Retina (tissue), 1 donor: ENCODE results near the gene DCUN1D4.

Source experiments
- DNase-seq: peaks from one replicate; pipeline ENCODE4 v3.0.0-alpha.2; 2016

DCUN1D4 gene

DNA sequence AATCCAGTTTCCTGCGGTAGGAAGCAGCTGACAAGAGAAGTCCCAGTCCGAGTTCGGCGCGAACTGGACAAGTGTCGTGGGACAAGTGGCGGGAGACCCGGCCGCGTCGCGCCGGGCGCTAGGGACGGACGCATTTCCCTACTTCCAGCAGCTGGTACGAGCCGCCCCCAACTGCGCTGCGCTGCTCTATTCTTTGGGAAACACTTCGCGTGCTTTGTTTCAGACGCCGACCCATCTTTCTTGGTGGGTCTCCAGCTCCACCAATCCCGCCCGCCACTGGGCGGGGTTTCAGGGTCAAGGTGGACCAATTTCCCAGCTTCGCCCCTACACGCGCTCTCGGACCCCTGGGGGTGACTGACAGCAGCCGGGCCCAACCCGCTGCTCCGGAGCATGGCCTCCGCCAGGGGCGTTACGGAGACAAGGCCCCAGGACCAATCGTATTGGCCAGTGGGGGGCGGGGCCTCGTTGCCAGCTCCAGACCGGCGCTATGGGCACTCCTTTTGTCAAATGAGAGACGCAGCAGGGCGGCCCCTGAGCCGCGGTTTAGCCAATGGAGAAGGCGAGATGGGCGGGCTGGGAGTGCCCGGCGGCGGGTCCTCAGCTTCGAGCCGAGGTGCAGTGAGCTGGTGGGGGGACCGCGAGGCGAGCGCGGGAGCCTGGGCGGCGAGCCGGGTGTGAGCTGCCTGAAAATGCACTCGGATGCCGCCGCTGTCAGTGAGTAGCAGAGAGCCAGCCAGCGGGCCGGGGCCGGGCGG lies at the start of gene DCUN1D4:
TSS of gene DCUN1D4 (plus strand) at position 600 of the 755 bp plus-strand sequence. CDS start at position 690, 90 bp downstream.
- peak; percentile 98 for DNase-seq

DNA sequence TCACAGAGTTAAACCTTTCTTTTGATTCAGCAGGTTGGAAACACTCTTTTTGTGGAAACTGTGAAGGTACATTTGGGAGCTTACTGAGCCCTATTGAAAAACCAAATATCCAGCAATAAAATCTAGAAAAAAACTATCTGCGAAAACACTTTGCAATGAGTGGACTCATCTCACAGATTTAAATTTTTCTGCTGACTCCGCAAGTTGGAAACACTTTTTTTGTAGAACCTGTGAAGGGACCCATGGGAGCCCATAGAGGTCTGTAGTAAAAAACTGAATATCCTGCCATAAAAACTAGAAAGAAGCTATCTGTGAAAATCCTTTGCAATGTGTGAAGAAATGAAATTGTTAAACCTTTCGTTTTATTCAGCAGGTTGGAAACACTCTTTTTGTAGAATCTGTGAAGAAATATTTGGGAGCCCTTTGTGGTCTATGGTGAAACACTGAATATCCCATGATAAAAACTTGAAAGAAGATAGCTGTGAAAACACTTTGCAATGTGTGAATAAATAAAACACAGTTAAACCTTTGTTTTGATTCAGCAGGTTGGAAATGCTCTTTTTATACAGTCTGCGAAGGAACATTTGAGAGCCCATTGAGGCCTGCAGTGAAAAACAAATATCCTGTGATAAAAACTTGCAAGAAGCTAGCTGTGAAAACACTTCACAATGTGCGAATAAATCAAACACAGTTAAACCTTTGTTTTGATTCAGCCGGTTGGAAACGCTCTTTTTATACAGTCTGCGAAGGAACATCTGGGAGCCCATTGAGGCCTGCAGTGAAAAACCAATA lies 22.3 kb upstream of the DCUN1D4 start:
- no peak for DNase-seq

DNA sequence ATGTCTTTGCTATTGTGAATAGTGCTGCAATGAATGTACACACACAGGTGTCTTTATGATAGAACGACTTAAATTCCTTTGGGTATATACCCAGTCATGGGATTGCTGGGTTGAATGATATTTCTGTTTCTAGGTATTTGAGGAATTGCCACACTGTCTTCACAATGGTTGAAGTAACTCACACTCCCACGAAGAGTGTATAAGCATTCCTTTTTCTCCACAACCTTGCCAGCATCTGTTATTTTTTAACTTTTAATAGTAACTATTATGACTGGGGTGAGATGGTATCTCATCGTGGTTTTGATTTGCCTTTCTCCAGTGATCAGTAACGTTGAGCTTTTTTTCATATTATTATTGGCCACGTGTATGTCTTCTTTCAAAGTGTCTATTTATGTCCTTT lies 17.6 kb upstream of the DCUN1D4 start:
- DNase-seq, result no peak

DNA sequence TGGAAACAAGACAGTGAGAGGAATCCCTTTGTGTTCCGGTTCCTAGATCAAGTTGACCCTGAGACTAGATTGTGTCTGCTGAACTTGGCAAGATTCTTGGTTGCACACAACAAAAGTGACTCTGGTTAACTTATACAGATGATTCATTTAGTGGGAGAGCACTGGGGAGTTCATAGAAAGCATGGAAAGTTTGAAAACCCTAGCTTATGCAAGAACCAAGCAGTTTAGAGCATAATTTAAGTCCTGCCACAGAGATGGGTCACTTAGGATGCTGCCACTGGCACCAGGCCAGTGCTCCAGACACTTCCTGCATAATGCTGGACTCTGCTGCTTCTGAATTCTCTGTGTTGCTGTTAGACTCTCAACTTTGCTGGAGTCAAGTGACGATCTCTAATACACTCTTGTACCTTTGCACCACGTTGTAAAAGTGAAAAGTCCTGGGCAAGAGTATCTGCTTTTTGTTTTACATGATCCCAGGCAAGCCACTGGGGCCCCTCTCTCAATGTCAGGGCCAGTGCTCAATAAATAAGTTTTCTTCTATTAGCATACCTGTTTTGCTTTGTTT lies 12.7 kb upstream of the DCUN1D4 start:
- no peak for DNase-seq

DNA sequence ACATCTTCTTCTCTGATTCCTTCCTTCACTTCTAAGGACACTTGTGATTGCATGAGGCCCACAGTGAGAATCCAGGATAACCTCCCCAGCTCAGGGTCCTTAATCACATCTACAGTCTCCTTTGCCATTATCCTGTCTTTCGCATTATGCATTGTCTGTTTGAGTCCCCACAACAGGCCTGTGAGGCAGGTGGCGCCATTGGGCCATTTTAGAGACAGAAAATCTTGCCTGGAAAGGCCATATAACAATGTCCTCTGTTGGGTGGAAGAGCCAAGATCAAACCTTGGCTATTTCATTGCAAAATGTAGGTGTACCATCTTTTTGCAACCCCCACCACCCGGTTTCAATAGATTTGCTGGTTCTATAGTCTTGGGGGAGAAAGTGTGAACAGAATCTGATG lies 11.8 kb upstream of the DCUN1D4 start:
- peak; percentile 25 for DNase-seq

DNA sequence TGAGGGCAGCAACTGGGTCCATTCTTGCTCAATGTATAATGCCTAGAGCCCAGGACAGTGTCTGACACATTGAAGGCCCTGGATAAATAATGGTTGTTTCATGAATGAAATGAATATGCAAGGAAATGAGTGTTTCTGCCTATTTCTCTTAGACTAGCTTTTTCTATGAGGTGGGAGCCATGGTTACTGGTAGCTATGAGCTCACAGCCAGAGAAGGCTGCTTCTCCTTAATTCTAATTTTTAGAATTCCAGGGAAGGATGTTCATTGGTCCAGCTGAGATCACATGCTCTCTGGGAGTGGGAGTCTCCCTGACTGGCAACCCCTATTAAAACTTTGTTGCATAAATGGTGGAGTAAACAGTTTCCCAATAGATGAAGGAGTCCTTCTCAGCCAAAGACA lies 9.7 kb upstream of the DCUN1D4 start:
- DNase-seq, result no peak

DNA sequence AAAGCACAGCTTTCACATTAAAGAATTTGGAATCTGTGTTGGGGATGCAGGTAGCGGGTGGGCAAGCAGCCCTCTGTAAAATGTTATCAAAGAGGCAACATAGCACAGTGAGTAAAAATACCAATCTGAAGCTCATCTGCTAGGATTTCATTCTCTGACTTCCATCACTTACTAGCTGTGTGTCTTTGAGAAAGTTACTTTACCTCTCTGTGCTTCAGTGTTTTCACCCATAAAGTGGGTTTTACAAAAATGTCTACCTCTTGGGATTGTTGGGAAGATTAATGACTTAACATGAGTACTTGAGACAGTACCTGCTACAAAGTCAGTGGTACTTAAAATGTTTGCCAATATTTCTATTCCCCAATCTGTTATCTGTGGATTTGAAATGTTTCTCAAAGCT lies 7.9 kb upstream of the DCUN1D4 start:
- no peak for DNase-seq

DNA sequence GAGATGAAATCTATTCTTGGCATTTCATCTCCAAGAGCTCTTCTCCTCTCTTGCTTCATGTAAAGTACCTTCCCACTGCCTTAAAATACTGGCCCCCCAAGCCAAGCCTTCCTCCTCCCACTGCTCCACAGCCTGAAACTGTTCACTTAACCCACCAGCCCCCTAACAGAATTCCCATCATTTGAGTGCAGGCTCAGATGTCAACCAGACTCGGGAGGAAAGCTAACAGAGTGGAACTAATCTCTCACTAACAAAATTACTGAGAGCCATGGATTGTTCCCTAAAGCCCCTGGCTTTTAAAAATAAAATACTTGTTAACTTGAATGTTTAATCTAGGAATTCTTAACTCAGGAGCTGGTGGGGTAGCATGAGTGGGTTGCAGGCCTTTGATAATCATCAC lies 7.1 kb upstream of the DCUN1D4 start:
- DNase-seq, result no peak

DNA sequence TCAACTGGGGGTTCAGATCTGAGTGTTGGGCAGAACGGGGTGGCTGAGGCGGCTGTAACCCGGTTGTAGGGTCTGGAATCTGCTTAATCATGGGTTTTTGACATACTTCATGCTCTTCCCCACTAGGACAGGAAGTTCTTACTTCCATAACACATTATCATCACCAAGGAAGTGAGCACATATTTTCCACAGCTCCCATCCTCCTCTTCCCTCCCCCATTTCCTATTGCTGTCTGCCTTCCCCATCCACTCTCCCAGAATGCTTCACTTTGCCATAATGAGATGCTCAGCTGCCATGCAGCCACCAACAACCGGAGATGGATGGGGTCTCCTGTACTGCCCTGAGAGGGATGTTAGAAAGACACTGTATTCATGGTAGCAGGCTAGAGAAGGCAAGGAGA lies 6.4 kb upstream of the DCUN1D4 start:
- DNase-seq, result no peak

DNA sequence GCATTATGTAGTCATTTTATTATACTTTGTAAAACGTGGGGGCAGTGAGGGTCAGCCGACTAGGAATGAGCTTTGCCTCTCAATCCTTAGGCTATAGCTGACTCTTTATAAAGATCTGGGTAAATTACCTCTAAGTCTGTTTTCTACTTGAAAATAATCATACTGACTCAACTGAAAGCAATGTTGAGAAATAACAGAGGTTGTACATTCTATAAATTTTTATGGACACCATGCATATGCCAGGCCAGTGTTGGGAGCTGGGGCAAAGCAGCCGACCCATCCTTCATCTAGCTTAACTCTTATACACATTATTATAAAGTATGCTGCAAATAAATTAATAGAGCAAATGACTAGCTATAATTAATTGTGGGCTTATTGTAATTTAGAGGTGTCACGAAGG lies 2.2 kb upstream of the DCUN1D4 start:
- DNase-seq, result no peak

DNA sequence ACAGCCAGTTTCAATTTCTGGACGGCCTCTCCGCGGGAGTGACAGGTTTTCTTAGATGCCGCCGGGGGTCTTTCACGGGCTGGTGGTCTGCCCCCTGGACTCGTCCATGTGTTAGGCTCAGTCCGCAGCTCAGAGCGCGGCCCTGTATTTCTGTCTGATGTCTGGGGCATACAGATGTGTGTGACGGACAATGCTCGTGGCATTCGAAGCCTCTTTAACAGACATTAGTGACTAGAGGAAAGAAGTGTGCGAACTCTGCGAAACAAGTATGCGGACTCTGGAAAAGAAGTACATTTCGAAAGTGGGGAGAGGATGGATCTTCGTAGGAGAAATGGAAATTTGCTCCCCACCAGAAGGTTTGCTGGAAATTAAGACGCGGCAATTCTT lies 793 bp upstream of the DCUN1D4 start:
- DNase-seq, result no peak

DNA sequence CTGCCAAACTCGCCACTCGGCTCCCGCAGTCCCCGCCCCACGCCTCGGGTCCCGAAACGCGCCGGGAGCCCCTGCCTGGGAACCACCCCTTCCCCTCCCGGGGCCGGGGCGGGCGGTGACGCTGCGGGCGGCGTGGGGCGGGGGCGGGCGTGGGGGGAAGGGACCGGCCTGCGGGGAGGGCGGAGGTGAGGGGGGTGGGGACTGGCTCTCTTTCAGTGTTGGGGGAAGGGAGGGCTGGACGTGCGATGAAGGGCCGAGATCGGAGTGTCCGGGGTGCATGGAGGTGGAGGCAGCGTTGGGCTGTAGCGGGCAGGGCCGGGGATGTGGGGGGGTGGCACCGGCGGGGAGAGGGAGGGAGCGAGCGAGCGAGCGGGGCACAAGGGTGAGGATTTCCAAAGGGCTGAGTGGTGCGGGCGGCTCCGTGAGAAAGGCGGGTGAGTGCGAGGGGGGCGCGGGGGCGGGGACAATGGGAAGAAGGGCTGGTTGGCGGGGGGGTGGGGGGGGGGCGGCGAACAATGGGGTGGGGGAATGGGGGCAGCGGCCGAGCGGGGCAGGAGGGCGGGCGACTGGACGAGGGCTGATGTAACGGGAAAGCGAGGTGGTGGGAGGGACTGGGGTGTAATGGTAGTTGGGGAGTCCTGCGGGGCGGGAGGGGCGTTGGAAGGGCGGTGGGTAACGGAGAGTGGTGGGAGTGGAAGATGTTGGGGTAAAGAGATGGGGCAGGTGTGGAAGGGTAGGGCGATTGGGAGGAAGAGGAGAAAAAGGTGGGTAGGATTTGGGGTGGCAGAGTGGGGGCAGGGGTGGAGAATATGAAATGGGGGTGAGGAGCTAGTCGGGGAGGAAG lies 578 bp downstream of the DCUN1D4 start:
- no peak for DNase-seq

DNA sequence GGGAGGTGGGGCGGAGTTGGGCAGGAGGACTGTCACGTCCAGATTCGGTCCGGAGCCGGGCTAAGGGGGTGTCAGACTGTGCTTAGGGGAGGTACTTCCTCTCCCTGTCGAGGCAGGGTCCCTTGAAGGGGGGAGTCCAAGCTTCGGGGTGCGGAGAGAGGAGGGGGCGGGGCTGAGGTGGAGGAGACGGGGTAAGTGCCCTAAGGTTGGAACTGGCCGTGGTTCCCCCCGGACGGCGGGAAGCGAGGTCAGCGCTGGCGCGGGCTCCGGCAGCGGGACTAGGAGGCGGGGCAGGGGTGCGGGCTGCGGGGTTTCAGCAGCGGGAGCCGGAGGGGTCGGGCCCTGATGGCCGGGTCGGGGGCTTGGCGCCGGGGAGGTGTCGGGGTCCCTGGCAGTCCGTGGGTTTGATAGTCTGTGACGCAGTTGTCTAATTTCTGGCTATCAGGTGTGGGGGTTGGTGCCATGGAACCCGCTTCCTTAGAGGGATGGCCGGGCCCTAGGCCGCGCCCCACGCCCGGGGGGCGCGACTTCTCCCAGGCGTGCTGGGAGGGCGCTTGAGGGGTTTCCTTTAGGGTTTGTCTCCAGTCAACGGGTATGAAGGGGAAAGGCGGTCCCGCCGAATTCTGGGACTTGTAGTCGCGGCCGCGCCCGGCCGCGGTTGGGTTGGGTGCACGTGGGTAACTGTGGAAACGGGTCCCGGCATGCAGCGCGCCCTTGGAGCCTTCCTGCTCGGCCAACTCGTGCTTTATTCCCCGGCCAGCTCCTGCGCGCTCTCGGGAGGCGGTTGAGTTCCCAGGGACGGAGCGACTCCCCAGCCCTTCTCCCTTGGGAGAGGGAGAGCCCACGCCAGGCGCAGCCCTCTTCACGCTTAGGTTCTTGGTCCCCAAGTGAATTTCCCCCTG lies 1.5 kb downstream of the DCUN1D4 start:
- DNase-seq, result peak; percentile 94

DNA sequence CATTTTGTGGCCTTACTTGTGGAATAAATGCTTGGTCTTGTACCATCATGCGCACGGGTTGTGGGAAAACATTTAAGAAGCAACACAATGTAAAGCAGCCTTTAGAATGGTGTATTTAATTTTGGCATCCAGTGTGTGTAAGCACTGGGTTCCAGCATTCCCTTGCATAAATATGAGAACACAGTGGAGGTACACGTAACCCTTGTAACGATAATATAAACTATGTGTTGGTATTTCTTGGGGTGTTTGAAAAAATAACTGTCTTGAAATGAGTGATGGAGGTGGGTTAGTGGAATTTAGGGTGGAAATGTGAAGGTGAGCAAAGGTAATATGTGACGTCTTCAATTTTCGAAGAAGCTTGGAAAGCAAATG lies 2.1 kb downstream of the DCUN1D4 start:
- no peak for DNase-seq

DNA sequence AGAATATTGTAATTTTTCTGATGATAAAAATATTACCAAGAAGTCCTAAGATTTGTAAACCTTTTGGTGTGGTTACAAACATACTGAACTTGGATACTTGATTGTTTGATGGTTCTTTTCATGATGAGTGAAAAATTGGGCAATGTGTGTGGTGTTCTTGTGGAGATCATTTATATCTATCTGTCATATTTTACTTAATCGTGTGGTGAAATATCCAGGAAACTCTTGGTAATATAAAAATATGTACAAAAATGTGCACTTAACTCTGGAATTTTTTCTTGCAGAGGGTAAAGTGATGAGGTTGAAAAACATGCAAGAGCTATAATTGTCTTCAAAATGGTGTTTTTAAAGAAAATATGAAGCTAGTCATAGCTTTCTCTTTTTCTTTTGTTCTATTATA lies 2.8 kb downstream of the DCUN1D4 start:
- no peak for DNase-seq

DNA sequence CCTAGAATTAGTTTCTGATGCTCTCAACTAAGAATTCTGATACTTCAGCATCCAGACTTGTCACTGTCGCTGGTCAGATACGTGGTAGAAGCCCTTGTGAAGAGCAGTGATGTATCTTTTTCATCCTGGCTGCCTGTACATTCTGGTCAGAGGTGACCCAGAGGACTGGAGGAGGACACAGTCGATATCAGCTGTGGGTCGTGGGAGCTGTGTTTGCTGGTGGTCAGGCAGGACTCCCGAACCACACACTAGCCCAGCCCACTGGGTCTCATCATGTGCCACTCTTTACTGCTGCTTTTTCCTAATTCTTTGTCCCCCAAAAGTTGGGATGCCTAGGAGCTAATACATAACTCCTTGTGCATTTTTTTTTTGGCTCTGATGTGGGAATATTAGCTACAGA lies 6.5 kb downstream of the DCUN1D4 start:
- no peak for DNase-seq

DNA sequence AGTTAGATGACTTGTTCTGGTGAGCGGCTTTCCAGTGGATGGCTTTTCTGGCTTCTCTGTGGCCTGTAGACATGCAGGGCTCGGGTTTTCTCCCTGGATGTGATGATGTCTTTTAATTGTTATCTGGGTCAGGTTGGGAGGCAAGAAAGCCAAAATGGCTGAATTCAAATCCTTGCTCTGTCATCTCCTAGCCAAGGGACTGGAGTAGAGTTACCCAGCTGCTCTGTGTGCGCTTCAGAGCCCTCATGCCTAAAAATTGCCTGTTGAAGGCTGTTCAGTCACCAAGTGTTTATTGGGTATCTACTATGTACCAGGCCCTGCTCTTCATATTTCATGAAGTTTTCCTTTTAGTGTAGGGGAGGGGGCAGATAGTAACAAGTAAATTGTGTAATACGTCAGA lies 7.3 kb downstream of the DCUN1D4 start:
- DNase-seq, result no peak

DNA sequence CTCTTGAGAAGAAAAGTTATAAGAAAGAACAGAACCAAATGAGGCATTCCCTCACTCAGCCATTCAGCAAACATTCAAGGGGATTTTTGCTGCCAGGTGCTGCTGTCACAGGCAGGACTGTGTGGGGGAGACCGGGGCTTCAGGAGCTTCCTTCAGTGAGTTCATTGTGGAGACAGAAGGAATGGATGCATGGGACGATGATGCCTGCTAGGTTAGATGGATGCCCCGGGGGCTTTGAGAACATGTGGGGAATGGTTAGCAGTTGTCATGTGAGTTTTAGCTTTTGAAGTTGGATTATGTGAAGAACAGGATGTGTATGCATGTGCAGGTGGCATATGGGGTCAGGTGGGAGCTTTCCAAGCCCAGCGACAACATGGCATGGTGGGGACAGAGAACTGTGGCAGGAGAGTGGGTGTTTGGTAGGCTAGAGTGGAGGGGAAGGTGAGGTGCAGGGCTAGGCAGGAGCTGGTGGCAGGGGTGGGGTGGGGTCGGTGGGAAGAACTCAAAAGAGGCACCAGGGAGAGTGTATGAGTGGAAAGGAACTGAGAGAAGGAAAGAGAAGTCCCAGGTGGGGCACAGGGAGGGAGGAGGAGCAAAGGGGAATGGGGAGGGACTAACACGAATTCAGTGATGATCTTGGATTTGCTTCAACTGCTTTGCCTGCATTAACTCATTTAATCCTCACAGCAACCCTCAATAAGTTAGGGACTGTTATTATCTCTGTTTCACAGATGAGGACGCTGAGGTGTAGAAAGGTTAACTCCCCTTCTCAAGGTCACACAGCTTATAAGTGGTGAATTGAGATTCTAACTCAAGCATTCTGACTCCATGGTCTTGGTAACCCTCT lies 8.4 kb downstream of the DCUN1D4 start:
- DNase-seq, result no peak

DNA sequence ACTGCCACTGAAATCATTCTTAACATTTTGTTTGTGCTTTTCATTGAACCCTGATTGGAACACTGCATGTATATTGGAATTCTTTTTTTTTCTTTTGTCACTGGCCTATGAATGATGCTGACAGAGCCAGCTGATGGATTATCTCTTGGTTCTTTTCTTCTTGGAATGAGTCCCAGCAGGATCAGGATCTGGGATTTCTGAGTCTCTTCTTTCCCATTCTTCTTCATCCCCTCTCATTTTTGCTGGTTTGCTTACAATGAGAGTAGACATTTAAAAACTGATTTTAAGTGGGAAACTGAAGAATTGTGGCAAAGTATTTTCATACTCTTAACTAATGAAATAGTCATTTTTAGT lies 9.0 kb downstream of the DCUN1D4 start:
- no peak for DNase-seq

DNA sequence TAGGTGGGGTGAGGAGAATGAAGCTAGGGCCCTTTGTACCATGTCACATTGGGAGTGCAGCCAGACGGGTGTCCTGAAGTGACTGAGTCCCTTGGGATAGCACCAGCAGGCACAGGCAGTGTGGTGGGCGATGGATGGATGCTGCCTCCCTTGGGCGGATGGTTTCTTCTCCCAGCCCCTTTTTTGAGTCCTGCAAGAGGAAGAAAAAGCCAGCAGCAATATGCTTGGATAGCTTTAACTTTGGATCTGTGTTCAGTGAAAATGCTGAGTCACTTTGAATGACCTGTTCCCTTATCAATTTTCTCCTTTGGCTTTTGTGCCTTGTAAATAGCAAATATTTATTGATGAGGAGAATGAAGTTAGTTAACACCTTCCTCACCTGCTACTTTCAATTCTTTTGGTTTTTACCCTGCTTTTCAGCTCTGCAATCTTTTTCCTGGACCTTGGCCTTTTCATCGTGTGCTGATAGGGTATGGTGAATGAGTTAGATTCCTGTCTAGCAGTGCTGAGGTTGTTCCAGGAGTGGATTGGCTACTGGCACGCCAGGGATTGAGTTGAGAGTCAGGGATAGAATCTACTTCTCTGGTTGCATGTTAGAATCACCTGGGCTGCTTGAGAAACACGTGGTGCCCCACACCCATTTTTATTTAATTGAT lies 10.2 kb downstream of the DCUN1D4 start:
- DNase-seq, result no peak

DNA sequence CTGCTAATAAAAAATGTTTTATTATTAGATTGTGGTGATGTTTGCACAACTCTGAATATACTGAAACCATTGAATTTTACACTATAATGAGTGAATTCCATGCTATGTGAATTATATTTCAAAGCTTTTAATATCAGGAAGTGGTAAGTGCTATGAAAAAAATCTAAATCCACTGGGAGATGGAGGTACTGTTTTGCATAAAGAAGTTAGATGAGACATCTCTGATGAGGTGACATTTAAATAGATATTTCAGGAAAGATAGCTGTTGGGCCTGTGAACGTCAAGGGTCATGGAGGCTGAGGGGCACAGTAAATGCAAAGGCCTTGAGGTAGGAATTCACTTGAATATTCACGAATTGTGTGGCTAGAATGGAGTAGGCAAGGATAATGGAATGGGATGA lies 12.3 kb downstream of the DCUN1D4 start:
- no peak for DNase-seq
